ENCODE measurements around the gene MUC6. TPM values are rescaled to one million over a fixed set of nuclear protein-coding genes. Genes with fewer than 3 reads are reported as not detected.
"Not testable (repeated sequence)": the region's sequence is repeated elsewhere in the genome, so short reads cannot be mapped to it uniquely, and the experiment has no call there.

Gene MUC6
- total RNA-seq, 1 experiment from 2014 or later = not detected

DNA sequence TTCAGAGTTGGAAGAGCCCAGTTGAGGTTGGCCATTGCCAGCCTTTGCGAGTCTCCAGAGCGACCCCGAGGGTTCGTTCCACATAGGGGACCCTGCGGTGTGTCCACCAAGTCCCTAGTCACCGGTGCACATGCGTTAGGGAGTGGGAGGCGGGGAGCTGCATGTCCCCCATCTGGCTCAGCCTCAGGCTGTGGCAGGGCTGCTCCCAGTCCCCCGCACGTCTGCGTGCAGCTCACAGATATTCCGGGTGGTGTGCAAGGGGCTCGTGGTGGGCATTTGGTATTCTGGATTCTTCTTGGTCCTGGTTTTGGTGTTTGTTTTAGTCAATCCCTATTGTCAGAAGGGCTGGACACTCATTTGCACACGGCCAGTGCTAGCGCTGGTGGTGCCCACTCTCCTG is 48.8 kb downstream of the MUC6 start:
- no peak overlapping the region for H3K4me3 ChIP-seq
- peaks cover 3% of the 10 kb centered on the region; the same call in 1 of the 2 replicates for H3K36me3 ChIP-seq
- no peak overlapping the region for H3K27ac ChIP-seq
- DNase-seq (ENCODE audit: low read depth in 1 of 2, low spot score in 2 of 2) = no peak
- no peaks in the 10 kb centered on the region for H3K9me3 ChIP-seq (replicated peaks)
- H3K27me3 ChIP-seq (replicated peaks) = no peaks in the 10 kb centered on the region
- no peaks in the 10 kb centered on the region for H3K4me1 ChIP-seq (replicated peaks)

DNA sequence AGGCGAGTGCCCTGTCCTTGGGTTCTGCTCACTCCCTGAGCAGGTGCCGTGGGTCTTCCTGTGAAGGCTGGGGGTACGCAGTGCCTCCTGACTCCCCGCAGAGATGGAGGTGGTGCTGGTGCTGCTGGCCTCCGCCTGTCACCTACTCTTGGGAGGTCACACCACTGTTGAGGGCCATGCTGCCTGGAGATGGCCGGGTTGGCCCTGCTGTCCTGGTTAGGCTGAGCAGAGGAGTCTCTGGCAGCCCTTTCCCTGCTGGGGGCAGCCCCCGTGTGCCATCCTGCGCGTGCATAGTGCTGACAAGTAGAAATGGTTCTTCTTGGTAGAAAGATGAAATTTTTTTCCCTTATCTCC is 49.6 kb downstream of the MUC6 start:
- Histone ChIP-seq H3K36me3 (peaks cover 3% of the 10 kb centered on the region; the same call in 1 of the 2 replicates), H3K9me3 (replicated peaks) (no peaks in the 10 kb centered on the region), H3K27me3 (replicated peaks) (no peaks in the 10 kb centered on the region), H3K4me1 (replicated peaks) (no peaks in the 10 kb centered on the region), H3K27ac (no peak overlapping the region), H3K4me3 (no peak overlapping the region)
- DNase-seq (ENCODE audit: low read depth in 1 of 2, low spot score in 2 of 2) = no peak

DNA sequence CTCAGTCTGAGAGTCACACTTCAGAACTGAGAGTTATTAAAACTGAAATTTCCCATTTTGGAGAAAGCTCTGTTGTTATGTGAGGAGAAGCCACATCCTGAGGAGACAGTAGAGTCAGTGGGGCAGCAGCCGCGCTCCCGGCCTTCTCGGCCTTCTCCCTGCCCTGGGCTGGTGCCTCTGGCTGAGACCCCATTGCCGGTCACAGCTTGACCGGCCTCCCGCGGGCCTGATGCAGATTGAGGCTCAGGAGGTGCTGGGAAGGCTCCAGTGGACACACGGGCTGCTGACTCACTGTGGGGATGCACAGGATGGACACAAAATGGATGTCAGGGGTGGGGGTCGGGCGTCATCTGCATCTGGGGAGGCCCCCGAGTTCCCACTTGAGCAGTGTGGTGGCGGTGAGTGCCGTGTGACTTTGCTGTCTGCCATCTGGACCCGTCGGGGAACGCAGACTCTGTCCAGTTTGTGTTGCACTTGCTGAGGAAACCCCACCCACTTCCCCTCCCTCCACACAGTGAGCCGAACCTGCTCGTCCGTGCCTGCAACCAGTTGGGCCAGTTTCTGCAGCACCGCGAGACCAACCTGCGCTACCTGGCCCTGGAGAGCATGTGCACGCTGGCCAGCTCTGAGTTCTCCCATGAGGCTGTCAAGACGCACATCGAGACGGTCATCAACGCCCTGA is 50.1 kb downstream of the MUC6 start:
- Histone ChIP-seq H3K27ac (no peak overlapping the region), H3K36me3 (peaks cover 3% of the 10 kb centered on the region; the same call in 1 of the 2 replicates), H3K9me3 (replicated peaks) (no peaks in the 10 kb centered on the region), H3K27me3 (replicated peaks) (no peaks in the 10 kb centered on the region), H3K4me3 (no peak overlapping the region), H3K4me1 (replicated peaks) (no peaks in the 10 kb centered on the region)
- DNase-seq (ENCODE audit: low read depth in 1 of 2, low spot score in 2 of 2) = no peak

DNA sequence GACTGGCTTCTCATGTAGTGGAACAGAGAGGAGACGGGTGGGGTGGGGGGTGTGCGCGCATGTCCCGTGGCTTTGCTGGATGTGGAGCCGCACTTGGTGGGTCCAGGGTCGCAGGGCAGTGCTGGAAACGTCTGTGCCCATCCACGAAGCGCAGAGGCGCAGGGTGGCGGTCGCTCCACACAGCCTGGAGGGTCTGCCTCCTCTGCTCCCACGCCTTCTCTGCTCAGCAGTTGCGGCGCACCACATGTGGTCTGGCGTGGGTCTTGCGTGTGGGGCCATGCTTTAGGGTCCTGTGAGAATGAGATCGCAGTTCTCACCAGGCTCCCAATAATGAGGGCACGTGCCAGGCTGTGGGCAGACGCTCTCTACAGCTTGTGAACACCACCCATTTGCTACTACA is 50.7 kb downstream of the MUC6 start:
- no peak overlapping the region for H3K4me3 ChIP-seq
- no peak overlapping the region for H3K27ac ChIP-seq
- H3K27me3 ChIP-seq (replicated peaks) = no peaks in the 10 kb centered on the region
- H3K9me3 ChIP-seq (replicated peaks) = no peaks in the 10 kb centered on the region
- H3K36me3 ChIP-seq = peaks cover 3% of the 10 kb centered on the region; the same call in 1 of the 2 replicates
- H3K4me1 ChIP-seq (replicated peaks) = no peaks in the 10 kb centered on the region
- no peak for DNase-seq (ENCODE audit: low read depth in 1 of 2, low spot score in 2 of 2)

DNA sequence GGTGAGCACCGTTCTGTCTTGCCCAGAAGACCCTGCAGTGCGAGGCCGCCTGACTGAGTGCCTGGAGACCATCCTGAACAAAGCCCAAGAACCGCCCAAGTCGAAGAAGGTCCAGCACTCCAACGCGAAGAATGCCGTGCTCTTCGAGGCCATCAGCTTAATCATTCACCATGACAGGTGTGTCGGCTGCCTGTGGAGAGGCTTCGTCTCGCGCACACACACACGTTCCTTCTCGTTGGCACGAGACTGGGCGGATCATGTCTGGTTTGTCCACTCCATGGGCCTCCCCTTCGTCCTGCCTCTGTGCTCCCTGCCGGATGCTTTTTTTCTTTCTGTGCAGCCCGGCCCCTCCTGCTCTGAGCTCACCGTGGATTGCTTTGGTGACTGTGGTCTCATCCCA is 51.1 kb downstream of the MUC6 start:
- DNase-seq (ENCODE audit: low read depth in 1 of 2, low spot score in 2 of 2) = no peak
- Histone ChIP-seq H3K27me3 (replicated peaks) (no peaks in the 10 kb centered on the region), H3K9me3 (replicated peaks) (no peaks in the 10 kb centered on the region), H3K4me1 (replicated peaks) (no peaks in the 10 kb centered on the region), H3K4me3 (no peak overlapping the region), H3K27ac (no peak overlapping the region), H3K36me3 (peaks cover 3% of the 10 kb centered on the region; the same call in 1 of the 2 replicates)

DNA sequence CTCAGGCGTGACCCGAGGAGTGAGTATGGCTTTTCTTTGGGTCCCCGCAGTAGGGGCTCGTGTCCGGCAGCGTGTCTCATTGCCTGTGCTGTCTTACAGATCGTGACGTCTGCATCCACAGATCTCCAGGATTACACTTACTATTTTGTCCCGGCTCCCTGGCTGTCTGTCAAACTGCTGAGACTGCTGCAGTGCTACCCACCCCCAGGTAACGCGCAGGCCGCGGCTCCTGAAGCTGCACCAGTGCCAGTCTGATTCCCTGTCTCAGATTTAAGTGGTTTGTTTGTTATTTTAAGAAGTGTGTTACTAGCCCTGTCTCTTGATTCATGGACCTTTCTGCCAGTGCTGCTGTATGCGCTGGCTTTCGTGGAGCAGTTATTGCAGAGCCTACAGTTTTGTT is 52.0 kb downstream of the MUC6 start:
- Histone ChIP-seq H3K9me3 (replicated peaks) (no peaks in the 10 kb centered on the region), H3K27me3 (replicated peaks) (no peaks in the 10 kb centered on the region), H3K36me3 (peaks cover 3% of the 10 kb centered on the region; the same call in 1 of the 2 replicates), H3K4me1 (replicated peaks) (no peaks in the 10 kb centered on the region), H3K27ac (no peak overlapping the region), H3K4me3 (no peak overlapping the region)
- DNase-seq (ENCODE audit: low read depth in 1 of 2, low spot score in 2 of 2) = no peak

DNA sequence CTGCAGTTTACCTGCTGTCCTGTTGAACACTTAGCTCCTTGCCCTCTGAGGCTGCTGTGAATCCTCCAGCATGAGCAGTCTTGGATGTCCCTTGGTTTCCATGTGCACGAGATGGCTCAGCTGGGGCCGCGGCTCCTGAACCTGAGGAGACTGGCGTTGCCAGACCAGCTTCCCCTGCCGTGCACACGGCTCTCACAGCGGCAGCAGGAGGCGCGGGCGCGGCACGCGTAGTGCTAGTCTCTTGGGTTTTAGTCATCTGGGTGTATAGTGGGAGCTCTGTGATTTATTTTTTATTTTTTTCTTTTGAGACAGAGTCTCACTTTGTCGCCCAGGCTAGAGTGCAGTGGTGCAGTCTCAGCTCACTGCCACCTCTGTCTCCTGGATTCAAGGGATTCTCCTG is 54.8 kb downstream of the MUC6 start:
- Histone ChIP-seq H3K9me3 (replicated peaks) (no peaks in the 10 kb centered on the region), H3K4me1 (replicated peaks) (no peaks in the 10 kb centered on the region), H3K27me3 (replicated peaks) (no peaks in the 10 kb centered on the region), H3K4me3 (no peak overlapping the region), H3K36me3 (peaks cover 14% of the 10 kb centered on the region), H3K27ac (no peak overlapping the region)
- DNase-seq (ENCODE audit: low read depth in 1 of 2, low spot score in 2 of 2) = no peak

DNA sequence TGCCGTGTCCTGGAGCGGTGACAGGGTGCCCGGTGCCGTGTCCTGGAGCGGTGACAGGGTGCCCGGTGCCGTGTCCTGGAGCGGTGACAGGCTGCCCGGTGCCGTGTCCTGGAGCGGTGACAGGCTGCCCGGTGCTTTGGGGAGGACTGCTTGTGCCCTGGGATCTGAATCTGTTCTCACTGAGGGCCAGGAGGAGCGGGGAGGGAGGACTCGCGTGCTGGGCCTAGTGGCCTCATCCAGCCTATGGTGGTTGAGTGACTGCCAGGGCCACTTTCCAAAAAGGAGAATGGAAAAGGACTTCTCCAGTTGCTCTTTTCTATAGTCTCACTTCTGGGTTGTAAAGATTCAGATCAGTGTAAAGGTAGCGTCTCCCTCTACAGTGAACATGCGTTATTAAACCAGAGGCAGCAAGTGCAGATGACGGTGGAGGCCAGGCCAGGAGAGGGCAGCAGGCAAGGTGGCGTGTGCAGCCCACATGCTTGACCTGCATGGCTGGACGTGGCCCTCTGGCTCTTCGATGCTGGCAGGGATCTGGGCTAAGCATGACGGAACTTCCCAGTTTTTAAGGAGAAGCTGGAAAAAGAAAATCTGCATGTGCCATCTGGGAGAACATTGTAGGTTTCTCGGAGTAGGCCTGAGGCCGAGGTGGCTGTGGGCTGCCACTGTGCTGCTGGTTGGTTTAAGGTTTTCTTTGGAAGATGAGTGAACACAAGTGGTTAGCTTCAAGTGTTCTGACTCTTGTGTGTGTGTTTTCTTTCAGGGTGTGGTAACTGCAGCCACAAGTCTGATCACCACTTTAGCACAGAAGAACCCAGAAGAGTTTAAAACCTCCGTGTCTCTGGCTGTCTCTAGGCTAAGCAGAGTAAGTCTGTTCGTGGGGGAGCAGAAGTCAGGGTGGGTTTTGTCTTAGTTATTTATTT is 55.8 kb downstream of the MUC6 start:
- no peak overlapping the region for H3K27ac ChIP-seq
- no peaks in the 10 kb centered on the region for H3K9me3 ChIP-seq (replicated peaks)
- DNase-seq (ENCODE audit: low read depth in 1 of 2, low spot score in 2 of 2) = no peak

DNA sequence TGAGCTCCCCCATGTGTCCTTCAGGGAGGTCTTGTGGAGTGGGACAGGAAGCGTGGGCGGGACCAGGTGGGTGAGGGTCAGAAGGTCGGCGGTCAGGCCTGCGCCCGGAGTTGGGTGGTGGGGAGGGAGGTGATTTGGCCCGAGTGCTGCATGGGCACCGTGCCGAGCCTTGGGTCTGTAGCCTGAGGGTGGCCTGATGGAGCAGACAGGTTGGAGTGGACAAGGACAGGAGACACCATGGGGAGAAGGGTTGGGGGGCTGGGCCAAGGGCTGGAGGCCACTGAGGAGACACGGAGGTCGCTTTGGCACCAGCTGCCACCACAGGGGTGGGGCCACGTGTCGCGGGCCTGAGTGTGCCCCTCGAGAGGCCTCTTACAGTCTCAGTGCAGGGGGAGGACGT is 57.7 kb downstream of the MUC6 start:
- Histone ChIP-seq H3K9me3 (replicated peaks) (no peaks in the 10 kb centered on the region), H3K27ac (no peak overlapping the region), H3K4me3 (no peak overlapping the region), H3K36me3 (peaks cover 11% of the 10 kb centered on the region), H3K4me1 (replicated peaks) (no peaks in the 10 kb centered on the region), H3K27me3 (replicated peaks) (no peaks in the 10 kb centered on the region)
- no peak for DNase-seq (ENCODE audit: low read depth in 1 of 2, low spot score in 2 of 2)

More for the DNA sequence above, 55.8 kb downstream of the MUC6 start:
- Histone ChIP-seq H3K4me3 (no peak overlapping the region), H3K36me3 (peaks cover 12% of the 10 kb centered on the region), H3K4me1 (replicated peaks) (no peaks in the 10 kb centered on the region), H3K27me3 (replicated peaks) (no peaks in the 10 kb centered on the region)

DNA sequence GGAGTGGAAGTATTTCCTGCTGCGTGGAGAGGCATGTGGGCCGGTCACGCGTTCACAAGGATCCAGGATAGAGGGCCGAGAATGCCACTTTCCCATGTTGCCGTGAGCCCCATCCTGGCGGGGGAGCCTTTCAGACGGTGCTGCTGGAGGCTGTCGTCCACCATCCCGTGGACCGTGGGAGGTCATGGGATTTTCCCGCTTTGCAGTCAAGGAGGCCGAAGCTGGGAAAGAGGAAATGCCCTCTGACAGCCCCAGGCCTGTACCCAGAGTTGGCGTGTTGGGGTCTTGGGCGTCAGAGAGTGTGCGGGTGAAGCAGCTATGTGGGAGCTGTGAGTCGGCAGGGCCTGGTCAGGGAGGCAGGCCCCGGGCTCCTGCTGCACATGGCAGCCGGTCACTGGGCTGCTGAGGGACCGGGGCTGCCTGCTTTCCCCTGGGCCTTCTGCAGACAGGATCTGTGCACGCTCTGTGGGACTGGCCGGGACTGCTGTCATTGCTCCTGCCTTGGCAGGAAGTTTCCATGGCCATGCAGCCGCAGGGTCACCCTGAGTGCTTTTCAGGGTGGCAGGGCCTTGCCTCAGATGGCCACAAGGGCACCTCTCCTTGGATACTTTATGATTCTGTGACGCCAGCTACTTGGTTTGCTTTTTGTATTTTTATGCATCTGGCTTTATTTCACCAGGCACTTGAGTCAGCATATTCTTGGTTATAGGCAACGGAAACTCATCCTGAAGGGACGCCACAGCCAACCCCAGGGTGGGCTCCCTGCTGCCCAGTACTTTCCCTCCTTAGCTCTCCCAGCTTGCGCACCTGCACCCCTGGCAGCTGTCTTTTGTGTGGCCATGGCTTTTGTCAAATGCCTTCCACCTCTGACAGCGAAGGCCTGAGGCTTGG is 58.4 kb downstream of the MUC6 start:
- DNase-seq (ENCODE audit: low read depth in 1 of 2, low spot score in 2 of 2) = no peak
- H3K9me3 ChIP-seq (replicated peaks) = no peaks in the 10 kb centered on the region
- H3K27ac ChIP-seq = no peak overlapping the region
- peaks cover 11% of the 10 kb centered on the region for H3K36me3 ChIP-seq
- no peaks in the 10 kb centered on the region for H3K27me3 ChIP-seq (replicated peaks)
- no peak overlapping the region for H3K4me3 ChIP-seq
- no peaks in the 10 kb centered on the region for H3K4me1 ChIP-seq (replicated peaks)

DNA sequence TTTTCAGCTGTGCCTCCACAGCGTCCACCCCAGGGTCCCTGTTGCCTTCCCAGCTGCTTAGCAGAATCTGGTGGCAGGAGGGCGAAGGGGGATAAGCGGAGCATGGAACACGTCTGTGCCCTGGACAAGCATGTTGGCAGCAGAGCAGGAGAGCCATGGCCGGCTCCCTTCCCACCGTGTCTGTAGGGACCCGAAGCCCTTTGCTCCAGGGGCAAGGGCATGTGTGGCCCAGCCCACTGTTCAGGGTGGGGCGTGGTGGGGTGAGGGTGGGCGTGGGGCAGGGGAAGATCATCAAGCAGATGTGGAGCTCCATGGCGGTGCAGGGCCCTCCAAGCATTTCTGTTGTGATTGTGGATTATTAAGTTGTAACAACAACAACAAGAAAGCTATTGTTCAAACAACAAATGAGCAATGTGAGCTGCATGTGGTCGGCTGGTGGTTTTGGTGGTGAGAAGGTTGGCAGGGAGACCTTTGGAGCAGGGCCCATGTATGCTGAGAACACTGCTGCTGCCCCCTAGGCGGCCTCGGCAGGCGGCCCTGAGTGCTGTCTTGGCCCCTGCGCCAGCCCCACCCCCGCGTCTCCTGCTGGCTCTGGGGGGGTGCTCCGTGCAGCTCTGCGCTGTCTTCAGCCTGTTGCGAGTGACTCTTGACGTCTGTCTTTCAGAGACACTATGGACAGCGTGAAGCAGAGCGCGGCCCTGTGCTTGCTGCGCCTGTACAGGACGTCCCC is 59.9 kb downstream of the MUC6 start:
- Histone ChIP-seq H3K9me3 (replicated peaks) (no peaks in the 10 kb centered on the region), H3K27me3 (replicated peaks) (no peaks in the 10 kb centered on the region), H3K27ac (no peak overlapping the region), H3K4me3 (no peak overlapping the region), H3K36me3 (peaks cover 14% of the 10 kb centered on the region), H3K4me1 (replicated peaks) (no peaks in the 10 kb centered on the region)
- DNase-seq (ENCODE audit: low read depth in 1 of 2, low spot score in 2 of 2) = peak in 1 of 2 experiments; percentile 9

DNA sequence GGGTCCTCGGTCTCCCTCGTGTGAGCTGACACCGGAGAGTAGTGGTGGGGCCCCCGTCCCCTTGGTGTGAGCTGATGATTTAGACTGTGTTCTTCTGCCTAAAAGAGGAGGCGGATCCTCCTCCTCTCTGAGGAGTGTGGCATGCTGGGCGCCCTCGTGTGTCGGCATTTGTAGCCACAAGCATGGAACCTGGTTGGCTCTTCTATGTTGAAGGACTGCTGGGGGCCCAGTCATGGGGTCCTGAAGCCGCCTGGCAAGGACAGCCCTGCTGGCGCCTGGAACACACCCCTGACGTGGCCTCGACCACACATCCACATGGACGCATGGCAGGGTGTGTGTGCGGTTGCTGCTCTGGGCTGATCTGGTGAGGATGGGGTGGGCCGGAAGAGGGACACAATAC is 60.7 kb downstream of the MUC6 start:
- Histone ChIP-seq H3K9me3 (replicated peaks) (no peaks in the 10 kb centered on the region), H3K4me3 (no peak overlapping the region), H3K27ac (no peak overlapping the region), H3K27me3 (replicated peaks) (no peaks in the 10 kb centered on the region), H3K4me1 (replicated peaks) (no peaks in the 10 kb centered on the region), H3K36me3 (peaks cover 14% of the 10 kb centered on the region)
- DNase-seq (ENCODE audit: low read depth in 1 of 2, low spot score in 2 of 2) = no peak

DNA sequence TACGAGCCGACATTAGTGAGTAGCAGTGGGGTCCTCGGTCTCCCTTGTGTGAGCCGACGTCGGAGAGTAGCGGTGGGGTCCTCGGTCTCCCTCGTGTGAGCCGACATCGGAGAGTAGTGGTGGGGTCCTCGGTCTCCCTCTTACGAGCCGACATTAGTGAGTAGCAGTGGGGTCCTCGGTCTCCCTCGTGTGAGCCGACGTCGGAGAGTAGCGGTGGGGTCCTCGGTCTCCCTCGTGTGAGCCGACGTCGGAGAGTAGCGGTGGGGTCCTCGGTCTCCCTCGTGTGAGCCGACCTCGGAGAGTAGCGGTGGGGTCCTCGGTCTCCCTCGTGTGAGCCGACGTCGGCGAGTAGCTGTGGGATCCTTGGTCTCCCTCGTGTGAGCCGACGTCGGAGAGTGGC is 61.1 kb downstream of the MUC6 start:
- H3K4me3 ChIP-seq; DNase-seq (ENCODE audit: low read depth in 1 of 2, low spot score in 2 of 2); H3K27me3 ChIP-seq (replicated peaks); H3K27ac ChIP-seq; H3K4me1 ChIP-seq (replicated peaks); H3K9me3 ChIP-seq (replicated peaks): not testable (repeated sequence)
- H3K36me3 ChIP-seq = peaks cover 14% of the 10 kb centered on the region

Data from SJSA1 (cell line).